Forelimb muscle (tissue), 1 donor: ENCODE results near the gene GPATCH2. TPM values are rescaled to one million over a fixed set of nuclear protein-coding genes. Genes with fewer than 3 reads are reported as not detected.

Source experiments
- DNase-seq: peaks from one replicate; pipeline ENCODE4 v3.0.0-alpha.2; 2013; ENCODE audit warnings: low read depth
- polyA plus RNA-seq: library from polyadenylated mRNA; unstranded; fragments of 120-200 nt; gene quantifications from one replicate; pipeline ENCODE4 v1.2.1, GENCODE V29; 2013; ENCODE audit not compliant: insufficient read length

The GPATCH2 gene
- polyA plus RNA-seq, result 11.4 TPM

- peak; percentile 92 for DNase-seq
Measured at GRCh38 chr1:217630711-217631591, at the start of gene GPATCH2, which contains the start of gene SPATA17. Gene GPATCH2 (minus strand): TSS chr1:217631090. CDS start chr1:217630971, 119 bp downstream. Gene SPATA17 (plus strand): TSS chr1:217631344. CDS start chr1:217631379, 35 bp downstream.

GRCh38 chr1:217674028-217674729 lies 43.3 kb upstream of the GPATCH2 start:
- no peak for DNase-seq

GRCh38 chr1:217673387-217673786 lies 42.5 kb upstream of the GPATCH2 start:
- no peak for DNase-seq

- DNase-seq, result no peak
Measured at GRCh38 chr1:217668351-217668940, 37.6 kb upstream of the GPATCH2 start.

GRCh38 chr1:217661407-217661806 lies 30.5 kb upstream of the GPATCH2 start:
- DNase-seq, result no peak

- DNase-seq, result peak; percentile 8
Measured at GRCh38 chr1:217660353-217661062, 29.6 kb upstream of the GPATCH2 start.

- DNase-seq, result no peak
Measured at GRCh38 chr1:217650674-217651073, 19.8 kb upstream of the GPATCH2 start.

GRCh38 chr1:217647791-217648190 lies 16.9 kb upstream of the GPATCH2 start:
- DNase-seq, result no peak

GRCh38 chr1:217642455-217642854 lies 11.6 kb upstream of the GPATCH2 start:
- no peak for DNase-seq

- no peak for DNase-seq
Measured at GRCh38 chr1:217627431-217627830, 3.5 kb downstream of the GPATCH2 start.

GRCh38 chr1:217626321-217626720 lies 4.6 kb downstream of the GPATCH2 start:
- DNase-seq, result no peak

GRCh38 chr1:217622042-217622441 lies 8.8 kb downstream of the GPATCH2 start:
- DNase-seq, result no peak

- DNase-seq, result no peak
Measured at GRCh38 chr1:217620814-217621213, 10.1 kb downstream of the GPATCH2 start.

GRCh38 chr1:217617126-217617525 lies 13.8 kb downstream of the GPATCH2 start:
- no peak for DNase-seq

GRCh38 chr1:217614200-217614712 lies 16.6 kb downstream of the GPATCH2 start:
- DNase-seq, result no peak

GRCh38 chr1:217605390-217605789 lies 25.5 kb downstream of the GPATCH2 start:
- DNase-seq, result no peak

- no peak for DNase-seq
Measured at GRCh38 chr1:217602380-217602779, 28.5 kb downstream of the GPATCH2 start.

- DNase-seq, result no peak
Measured at GRCh38 chr1:217599154-217599553, 31.7 kb downstream of the GPATCH2 start.

- no peak for DNase-seq
Measured at GRCh38 chr1:217590598-217590997, 40.3 kb downstream of the GPATCH2 start.

- DNase-seq, result no peak
Measured at GRCh38 chr1:217586586-217586985, 44.3 kb downstream of the GPATCH2 start.

- no peak for DNase-seq
Measured at GRCh38 chr1:217585577-217585976, 45.3 kb downstream of the GPATCH2 start.
